ENCODE results near the gene JAG2.

JAG2 gene

GRCh38 chr14:105138021-105138541 lies 30.5 kb downstream of the JAG2 start:
- no peak for DNase-seq

- no peak for DNase-seq
Measured at GRCh38 chr14:105137481-105138020, 31.0 kb downstream of the JAG2 start.

GRCh38 chr14:105136401-105137322 lies 31.9 kb downstream of the JAG2 start:
- no peak for DNase-seq

DNA sequence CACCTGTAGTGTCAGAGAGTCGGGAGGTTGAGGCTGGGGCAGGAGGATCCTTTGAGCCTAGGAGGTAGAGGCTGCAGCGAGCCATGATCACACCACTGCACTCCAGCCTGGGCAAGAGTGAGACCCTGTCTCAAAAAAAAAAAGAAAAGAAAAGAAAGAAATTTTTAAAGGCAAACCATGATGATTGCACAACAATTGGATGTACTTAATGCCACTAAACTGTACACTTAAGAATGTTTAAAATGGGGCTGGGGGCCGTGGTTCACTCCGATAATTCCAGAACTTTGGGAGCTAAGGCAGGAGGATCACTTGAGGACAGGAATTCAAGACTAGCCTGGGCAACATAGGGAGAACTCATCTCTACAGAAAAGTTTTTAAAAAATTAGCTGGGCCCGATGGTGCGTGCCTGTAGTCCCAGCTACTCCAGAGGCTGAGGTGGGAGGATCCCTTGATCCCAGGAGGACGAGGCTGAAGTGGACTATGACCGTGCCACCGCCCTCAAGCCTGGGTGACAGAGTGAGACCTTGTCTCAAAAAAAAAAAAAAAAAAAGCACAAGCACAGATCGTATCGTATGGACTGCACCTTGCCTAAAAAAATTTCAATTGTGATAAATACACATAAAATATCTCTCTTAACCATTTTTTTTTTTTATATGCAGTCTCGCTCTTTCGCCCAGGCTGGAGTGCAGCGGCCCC lies 32.7 kb downstream of the JAG2 start:
- no peak for DNase-seq

DNA sequence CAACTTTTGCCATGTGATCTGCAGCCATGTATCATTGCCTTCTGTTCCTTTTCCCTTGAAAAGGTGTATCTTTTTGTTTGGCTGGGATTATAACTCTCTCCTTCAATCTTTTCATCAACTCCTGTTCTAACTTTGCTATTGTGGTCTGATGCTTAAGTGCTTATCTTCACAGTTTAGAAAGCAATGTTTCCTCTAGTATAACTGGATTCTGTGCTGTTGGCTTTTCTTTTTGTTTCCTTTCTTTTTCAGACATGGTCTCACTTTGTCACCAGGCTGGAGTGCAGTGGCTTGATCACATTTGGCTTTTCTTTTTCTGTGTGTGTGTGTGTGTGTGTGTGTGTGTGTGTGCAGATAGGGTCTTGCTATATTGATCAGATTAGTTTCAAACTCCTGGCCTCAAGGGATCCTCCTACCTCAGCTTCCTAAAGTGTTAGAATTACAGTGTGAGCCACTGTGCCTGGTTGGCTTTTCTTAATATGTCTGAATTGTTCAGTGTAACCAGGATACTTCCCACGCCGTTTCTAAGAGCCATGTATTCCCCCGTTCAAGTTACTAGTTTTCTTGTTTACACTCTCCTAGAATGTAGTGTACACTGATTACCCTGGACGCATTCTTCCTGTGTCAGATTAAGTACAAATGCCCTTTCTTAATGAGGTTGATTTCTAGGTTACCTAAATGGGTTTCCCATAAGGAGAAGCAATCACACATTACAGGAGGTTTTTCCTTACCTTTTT lies 35.5 kb downstream of the JAG2 start:
- no peak for DNase-seq

DNA sequence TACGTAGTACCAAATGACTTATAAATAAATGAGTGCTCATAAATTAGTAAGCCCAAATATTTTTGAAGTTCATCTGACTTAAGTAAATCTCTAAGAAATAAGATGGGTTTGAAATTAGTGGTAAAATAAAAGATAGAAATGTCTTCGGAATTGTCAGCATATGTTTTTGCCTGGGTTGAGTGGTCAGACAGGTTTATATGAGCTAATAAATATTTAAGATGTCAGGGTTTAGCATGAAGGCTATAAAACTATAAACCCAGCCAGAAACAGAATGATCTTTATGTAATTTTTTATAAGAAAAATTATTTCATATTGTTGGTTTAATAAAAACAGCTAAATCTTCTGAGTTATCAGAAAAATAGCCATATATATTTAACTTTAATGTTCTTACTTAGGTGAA lies 37.3 kb downstream of the JAG2 start:
- no peak for DNase-seq

DNA sequence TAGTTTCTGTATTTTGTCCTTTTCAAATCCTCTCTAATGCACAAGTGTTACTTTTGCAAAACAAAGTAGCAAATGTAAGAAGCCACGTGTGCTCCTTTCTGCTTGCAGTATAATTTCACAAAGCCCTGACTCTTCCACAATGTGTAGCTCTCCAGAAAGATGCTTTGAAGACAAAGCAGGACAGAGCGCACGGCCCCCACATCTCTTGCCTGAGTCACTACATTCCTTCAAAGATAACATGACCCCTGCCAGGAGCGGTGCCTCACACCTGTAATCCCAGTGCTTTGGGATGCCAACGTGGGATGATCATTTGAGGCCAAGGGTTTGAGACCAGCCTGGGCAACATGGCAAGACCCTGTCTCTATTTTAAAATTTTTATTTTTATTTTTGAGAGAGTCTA lies 40.5 kb downstream of the JAG2 start:
- no peak for DNase-seq

- DNase-seq: no peak
Measured at GRCh38 chr14:105126981-105127329, 41.6 kb downstream of the JAG2 start.

DNA sequence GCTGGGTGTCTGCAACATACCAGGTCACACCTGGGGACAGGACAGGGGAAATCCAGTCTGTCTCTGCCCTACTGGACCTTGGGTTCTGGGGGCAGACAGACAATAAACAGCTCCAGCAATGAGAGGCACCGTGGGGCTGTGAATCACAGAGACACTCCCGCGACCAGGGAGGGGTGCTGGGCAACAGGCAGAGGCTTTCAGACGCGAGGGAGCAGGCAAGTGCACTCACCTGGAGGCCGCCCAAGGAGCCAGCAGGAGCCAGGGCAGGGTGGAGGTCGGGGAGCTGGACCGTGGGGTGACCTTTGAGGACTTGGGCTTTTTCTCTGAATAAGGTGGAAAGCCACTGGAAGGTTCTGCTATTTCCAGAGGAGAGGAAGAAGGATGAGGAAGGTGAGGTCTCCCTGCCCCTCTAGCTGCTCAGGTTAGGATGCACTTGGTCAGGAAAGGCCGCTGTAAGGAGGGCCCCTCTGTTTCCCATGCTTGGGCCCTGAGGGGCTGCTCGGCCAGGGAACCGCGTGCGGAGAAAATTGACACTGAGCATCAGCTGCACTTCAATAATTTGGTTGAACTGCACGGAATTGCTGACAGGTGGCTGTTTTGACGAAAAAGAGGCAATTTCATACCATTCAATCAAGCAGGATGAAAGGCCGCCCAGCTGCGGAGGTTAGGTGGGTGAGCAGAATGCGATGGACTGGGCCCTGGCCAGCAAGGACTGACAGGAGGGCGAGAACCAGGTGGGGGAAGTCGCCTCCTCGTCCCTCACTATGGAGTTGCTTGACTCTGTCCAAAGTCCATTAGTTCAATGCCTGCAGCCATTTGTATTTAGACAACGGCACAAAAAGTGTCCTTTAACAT lies 42.2 kb downstream of the JAG2 start:
- no peak for DNase-seq

DNA sequence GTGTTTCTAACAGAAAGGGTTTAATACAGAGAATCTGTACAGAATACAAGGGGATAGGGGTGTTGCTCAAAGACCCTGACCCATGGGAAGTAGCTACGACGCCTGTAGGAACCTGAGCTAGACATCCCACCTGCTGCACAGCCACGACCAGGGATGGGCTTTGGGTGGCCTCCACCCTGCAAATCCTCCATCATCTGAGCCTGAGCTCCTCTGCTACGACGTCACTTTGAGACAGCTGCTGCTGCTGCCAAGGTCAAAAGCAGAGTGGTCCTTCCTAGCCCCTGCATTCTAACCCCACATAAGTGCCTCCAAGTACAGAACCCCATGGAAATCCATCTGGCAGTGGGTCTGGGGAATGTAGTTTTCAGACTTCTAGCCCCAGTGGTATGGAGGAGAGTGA lies 43.8 kb downstream of the JAG2 start:
- no peak for DNase-seq

GRCh38 chr14:105123981-105124765 lies 44.4 kb downstream of the JAG2 start:
- DNase-seq: no peak

GRCh38 chr14:105123064-105123665 lies 45.4 kb downstream of the JAG2 start:
- no peak for DNase-seq

- DNase-seq: no peak
Measured at GRCh38 chr14:105120056-105120455, 48.5 kb downstream of the JAG2 start.

- DNase-seq: no peak
Measured at GRCh38 chr14:105119408-105120025, 49.1 kb downstream of the JAG2 start.

DNA sequence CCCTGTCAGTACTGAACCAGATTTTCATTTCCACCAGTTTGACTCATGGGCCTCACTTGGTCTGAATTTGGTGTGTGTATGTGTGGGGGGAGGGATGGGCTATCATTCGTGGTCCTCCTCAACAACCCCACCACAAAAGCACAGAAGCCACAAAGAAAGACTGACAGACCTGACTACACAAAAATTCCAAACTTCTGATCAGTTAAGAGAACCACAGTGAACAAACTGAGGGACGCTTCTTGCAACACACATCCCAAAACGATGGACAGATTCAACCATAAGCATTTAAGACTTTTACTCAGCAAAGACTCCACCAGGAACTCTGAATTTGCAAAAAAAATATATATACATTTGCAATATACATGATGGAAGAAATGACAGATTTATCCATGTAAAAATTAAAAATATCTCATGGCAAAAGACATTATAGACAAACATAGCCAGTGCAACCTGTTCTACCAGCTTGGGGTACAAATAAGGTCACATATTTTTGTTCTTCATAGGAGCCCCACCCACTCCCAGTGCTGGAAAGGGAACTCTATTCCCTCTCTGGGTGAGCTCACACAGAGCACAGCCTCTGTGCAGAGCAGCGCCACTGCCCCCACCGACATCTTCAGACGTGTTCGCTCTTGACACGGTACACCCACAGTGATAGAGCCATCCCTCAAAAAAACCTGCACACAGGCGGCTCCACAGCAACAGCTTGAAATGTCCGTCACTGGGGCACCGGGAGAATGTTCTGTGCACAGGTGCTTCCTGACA lies 49.7 kb downstream of the JAG2 start:
- DNase-seq: no peak

GRCh38 chr14:105117710-105118385 lies 50.7 kb downstream of the JAG2 start:
- no peak for DNase-seq

- no peak for DNase-seq
Measured at GRCh38 chr14:105117257-105117646, 51.3 kb downstream of the JAG2 start.

GRCh38 chr14:105116451-105117256 lies 51.9 kb downstream of the JAG2 start:
- DNase-seq: no peak

Data from stimulated activated CD4-positive, alpha-beta T cell treated with anti-CD3 and anti-CD28 coated beads, Interleukin-12 subunit alpha, Interleukin-12 subunit beta, amount 100 ng/mL, for 4 hours (primary cell).